ENCODE measurements around the gene TUT7.

DNA sequence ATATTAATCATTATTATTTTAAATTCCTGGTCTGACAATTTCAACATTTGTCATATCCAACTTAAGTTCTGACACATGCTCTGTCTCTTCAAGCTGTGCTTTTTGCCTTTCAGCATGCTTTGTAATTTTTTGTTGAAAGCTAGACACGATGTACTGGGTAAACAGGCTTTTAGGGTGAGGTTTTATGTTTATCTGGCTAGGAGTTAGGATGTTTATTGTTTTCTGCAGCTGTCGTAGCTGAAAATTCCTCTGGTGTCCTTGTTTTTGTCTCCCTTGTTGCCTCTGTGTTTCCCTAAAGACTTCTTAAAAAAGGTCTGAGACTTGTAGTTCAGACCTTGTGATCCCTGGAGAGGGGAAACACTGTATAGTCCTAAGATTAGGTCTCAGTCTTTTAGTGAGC, 20.6 kb downstream of the TUT7 start:
- TF ChIP-seq EP300 (IDR thresholded peaks at IDR 0.05) (no peak), POLR2A (IDR thresholded peaks at IDR 0.05) (no peak), POLR2AphosphoS5 (IDR thresholded peaks at IDR 0.05) (no peak)
- TF ChIP-seq, protein P1, sequence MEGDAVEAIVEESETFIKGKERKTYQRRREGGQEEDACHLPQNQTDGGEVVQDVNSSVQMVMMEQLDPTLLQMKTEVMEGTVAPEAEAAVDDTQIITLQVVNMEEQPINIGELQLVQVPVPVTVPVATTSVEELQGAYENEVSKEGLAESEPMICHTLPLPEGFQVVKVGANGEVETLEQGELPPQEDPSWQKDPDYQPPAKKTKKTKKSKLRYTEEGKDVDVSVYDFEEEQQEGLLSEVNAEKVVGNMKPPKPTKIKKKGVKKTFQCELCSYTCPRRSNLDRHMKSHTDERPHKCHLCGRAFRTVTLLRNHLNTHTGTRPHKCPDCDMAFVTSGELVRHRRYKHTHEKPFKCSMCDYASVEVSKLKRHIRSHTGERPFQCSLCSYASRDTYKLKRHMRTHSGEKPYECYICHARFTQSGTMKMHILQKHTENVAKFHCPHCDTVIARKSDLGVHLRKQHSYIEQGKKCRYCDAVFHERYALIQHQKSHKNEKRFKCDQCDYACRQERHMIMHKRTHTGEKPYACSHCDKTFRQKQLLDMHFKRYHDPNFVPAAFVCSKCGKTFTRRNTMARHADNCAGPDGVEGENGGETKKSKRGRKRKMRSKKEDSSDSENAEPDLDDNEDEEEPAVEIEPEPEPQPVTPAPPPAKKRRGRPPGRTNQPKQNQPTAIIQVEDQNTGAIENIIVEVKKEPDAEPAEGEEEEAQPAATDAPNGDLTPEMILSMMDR (IDR thresholded peaks at IDR 0.05): no peak
